ENCODE measurements around the gene ABCC1.
"Not testable (repeated sequence)": the region's sequence is repeated elsewhere in the genome, so short reads cannot be mapped to it uniquely, and the experiment has no call there.

Gene ABCC1

GRCh38 chr16:16143931-16144330 lies 194.5 kb downstream of the ABCC1 start:
- no peak for DNase-seq

- DNase-seq, result no peak
These were observed 195.0 kb downstream of the ABCC1 start for GRCh38 chr16:16144416-16144815.

GRCh38 chr16:16145286-16145685 lies 195.9 kb downstream of the ABCC1 start:
- no peak for DNase-seq

GRCh38 chr16:16146380-16147315 lies 197.2 kb downstream of the ABCC1 start:
- DNase-seq, result no peak

- DNase-seq, result no peak
These were observed 198.0 kb downstream of the ABCC1 start for GRCh38 chr16:16147316-16147999.

GRCh38 chr16:16148000-16148599 lies 198.7 kb downstream of the ABCC1 start:
- not testable (repeated sequence) for DNase-seq

- no peak for DNase-seq
These were observed 199.3 kb downstream of the ABCC1 start for GRCh38 chr16:16148755-16149154.

GRCh38 chr16:16149710-16150116 lies 200.3 kb downstream of the ABCC1 start:
- no peak for DNase-seq

GRCh38 chr16:16150117-16150877 lies 200.9 kb downstream of the ABCC1 start:
- DNase-seq, result no peak

GRCh38 chr16:16150878-16151152 lies 201.4 kb downstream of the ABCC1 start:
- no peak for DNase-seq

- DNase-seq, result no peak
These were observed 201.9 kb downstream of the ABCC1 start for GRCh38 chr16:16151315-16151714.

- DNase-seq, result not testable (repeated sequence)
These were observed 203.6 kb downstream of the ABCC1 start for GRCh38 chr16:16153000-16153399.

- DNase-seq, result no peak
These were observed 205.0 kb downstream of the ABCC1 start for GRCh38 chr16:16154281-16154951.

GRCh38 chr16:16155234-16155633 lies 205.8 kb downstream of the ABCC1 start:
- DNase-seq, result no peak

- DNase-seq, result no peak
These were observed 207.8 kb downstream of the ABCC1 start for GRCh38 chr16:16157166-16157565.

GRCh38 chr16:16158082-16158658 lies 208.8 kb downstream of the ABCC1 start:
- no peak for DNase-seq

GRCh38 chr16:16158741-16159374 lies 209.4 kb downstream of the ABCC1 start:
- no peak for DNase-seq

GRCh38 chr16:16159662-16160061 lies 210.2 kb downstream of the ABCC1 start:
- DNase-seq, result no peak

- DNase-seq, result no peak
These were observed 211.9 kb downstream of the ABCC1 start for GRCh38 chr16:16161319-16161718.

GRCh38 chr16:16161840-16162239 lies 212.4 kb downstream of the ABCC1 start:
- not testable (repeated sequence) for DNase-seq

- DNase-seq, result no peak
These were observed 213.2 kb downstream of the ABCC1 start for GRCh38 chr16:16162591-16162990.

- DNase-seq, result no peak
These were observed 213.7 kb downstream of the ABCC1 start for GRCh38 chr16:16163109-16163508.
